ENCODE measurements around the gene TSPAN31.
"Not testable (repeated sequence)": the region's sequence is repeated elsewhere in the genome, so short reads cannot be mapped to it uniquely, and the experiment has no call there.

The TSPAN31 gene

GRCh38 chr12:57720606-57721595, 23.9 kb upstream of the TSPAN31 start:
- H3K27me3 ChIP-seq: peaks cover 0 to 14% of the 10 kb centered on the region in 2 donors
- H3K4me1 ChIP-seq: peaks cover 0 to 5% (median 4%) of the 10 kb centered on the region in 4 donors
- H3K4me3 ChIP-seq: no peak overlapping the region
- TF ChIP-seq CTCF (IDR thresholded peaks at IDR 0.05): no peak
- H3K27ac ChIP-seq: no peak overlapping the region
- DNase-seq: no peak
- H3K9me3 ChIP-seq: no peaks in the 10 kb centered on the region
- H3K36me3 ChIP-seq: peaks cover 47 to 62% (median 58%) of the 10 kb centered on the region in 3 donors
- intact Hi-C loops (cut with DNase I; ENCODE audit: low total_unique reads): loop anchor here (10.0 kb wide), 1 partner anchor 184 kb away; no protein-coding TSS in a partner anchor

GRCh38 chr12:57721846-57722608, 22.8 kb upstream of the TSPAN31 start:
- Histone ChIP-seq H3K36me3 (peaks cover 36 to 51% (median 47%) of the 10 kb centered on the region in 3 donors), H3K4me1 (peaks cover 0 to 14% (median 12%) of the 10 kb centered on the region in 4 donors), H3K27me3 (peaks cover 0 to 23% of the 10 kb centered on the region in 2 donors)
- H3K27ac ChIP-seq, H3K4me3 ChIP-seq, H3K9me3 ChIP-seq, DNase-seq: not testable (repeated sequence)
- intact Hi-C loops (cut with DNase I; ENCODE audit: low total_unique reads): loop anchor here (10.0 kb wide), 1 partner anchor 183 kb away; no protein-coding TSS in a partner anchor

GRCh38 chr12:57722716-57723629, 21.9 kb upstream of the TSPAN31 start:
- H3K4me3 ChIP-seq: no peak overlapping the region
- intact Hi-C loops (cut with DNase I; ENCODE audit: low total_unique reads): loop anchor here (10.0 kb wide), 1 partner anchor 182 kb away; no protein-coding TSS in a partner anchor
- H3K27me3 ChIP-seq: peaks cover 0 to 28% of the 10 kb centered on the region in 2 donors
- H3K9me3 ChIP-seq: no peaks in the 10 kb centered on the region
- H3K27ac ChIP-seq: no peak overlapping the region
- peaks cover 29 to 43% (median 38%) of the 10 kb centered on the region in 3 donors for H3K36me3 ChIP-seq
- DNase-seq: no peak
- peaks cover 0 to 19% (median 15%) of the 10 kb centered on the region in 4 donors for H3K4me1 ChIP-seq
- TF ChIP-seq CTCF (IDR thresholded peaks at IDR 0.05): no peak

- H3K4me3 ChIP-seq: no peak overlapping the region
- H3K27ac ChIP-seq: no peak overlapping the region
- H3K36me3 ChIP-seq: peaks cover 22 to 37% (median 32%) of the 10 kb centered on the region in 3 donors
- no peak for TF ChIP-seq CTCF (IDR thresholded peaks at IDR 0.05)
- DNase-seq: no peak
- H3K4me1 ChIP-seq: peaks cover 0 to 19% (median 15%) of the 10 kb centered on the region in 4 donors
- no peaks in the 10 kb centered on the region for H3K9me3 ChIP-seq
- H3K27me3 ChIP-seq: peaks cover 0 to 28% of the 10 kb centered on the region in 2 donors
- intact Hi-C loops (cut with DNase I; ENCODE audit: low total_unique reads): loop anchor here (10.0 kb wide), 1 partner anchor 181 kb away; no protein-coding TSS in a partner anchor
These were observed 21.2 kb upstream of the TSPAN31 start for GRCh38 chr12:57723630-57723962.

GRCh38 chr12:57724003-57724935, 20.6 kb upstream of the TSPAN31 start:
- Histone ChIP-seq H3K27me3 (peaks cover 0 to 28% of the 10 kb centered on the region in 2 donors), H3K9me3 (no peaks in the 10 kb centered on the region), H3K27ac (no peak overlapping the region), H3K36me3 (peaks cover 16 to 30% (median 25%) of the 10 kb centered on the region in 3 donors), H3K4me3 (no peak overlapping the region), H3K4me1 (peaks cover 0 to 19% (median 15%) of the 10 kb centered on the region in 4 donors)
- no peak for DNase-seq
- intact Hi-C loops (cut with DNase I; ENCODE audit: low total_unique reads): loop anchor here (10.0 kb wide), 1 partner anchor 181 kb away; no protein-coding TSS in a partner anchor
- TF ChIP-seq CTCF (IDR thresholded peaks at IDR 0.05): no peak

Data from tibial artery (tissue), 4 donors.